HEK293 (cell line): ENCODE results near the gene DCDC1.

Source experiments
- CTCF ChIA-PET: fragments of 350-600 bp; formaldehyde crosslinking; extraction: SDS; loops from one replicate; lab custom pipeline; 2021; ENCODE audit warnings: antibody characterized with exemption; lab: Yijun Ruan, JAX
- POLR2A ChIA-PET: fragments of 300-600 bp; formaldehyde crosslinking; extraction: SDS; loops from one replicate; lab custom pipeline; 2020; ENCODE audit warnings: antibody characterized with exemption, inconsistent platforms; lab: Yijun Ruan, JAX
- H3K27ac ChIP-seq: fragments of 200-500 bp; sonication (Bioruptor generic); 2 replicates; pipeline ENCODE4 v1.5.1; 2014; ENCODE audit warnings: low read depth, low read length, control low read depth, inconsistent platforms; ENCODE audit errors: extremely low read depth
- H3K36me3 ChIP-seq, 2 experiments: fragments of 200-500 bp in 1 of 2; sonication (Bioruptor generic) in 1 of 2; 1 replicate in 1 of 2; 2 replicates in 1 of 2; pipeline ENCODE4 v1.5.1; 2014 to 2017; ENCODE audit warnings: inconsistent platforms in 2 of 2, low read length in 2 of 2; ENCODE audit not compliant: control insufficient read depth in 2 of 2, insufficient read depth in 1 of 2
- H3K4me1 ChIP-seq: fragments of 200-500 bp; sonication (Bioruptor generic); 2 replicates; pipeline ENCODE4 v1.5.1; 2014; ENCODE audit warnings: mild to moderate bottlenecking, low read length, inconsistent platforms; ENCODE audit not compliant: control insufficient read depth, insufficient read depth
- H3K4me3 ChIP-seq: 2 replicates; pipeline ENCODE4 v1.5.1; 2011; ENCODE audit warnings: low read depth, mild to moderate bottlenecking, control low read depth, low read length, moderate library complexity
- H3K9me3 ChIP-seq: fragments of 200-500 bp; sonication (Bioruptor generic); 2 replicates; pipeline ENCODE4 v1.5.1; 2014; ENCODE audit warnings: low read depth, low read length, inconsistent platforms; ENCODE audit not compliant: control insufficient read depth, insufficient read depth
- MZF1 ChIP-seq: fragments of 450-650 bp; formaldehyde crosslinking; IDR thresholded peaks from 2 replicates; pipeline ENCODE4 v1.5.1; 2017; ENCODE audit warnings: missing biosample characterization, missing genetic modification characterization, borderline replicate concordance
- PRDM6 ChIP-seq: fragments of 450-650 bp; formaldehyde crosslinking; IDR thresholded peaks from 2 replicates; pipeline ENCODE4 v1.5.1; 2017; ENCODE audit warnings: missing biosample characterization, missing genetic modification characterization
- SALL2 ChIP-seq: fragments of 450-650 bp; formaldehyde crosslinking; IDR thresholded peaks from 2 replicates; pipeline ENCODE4 v1.5.0; 2017; ENCODE audit warnings: missing biosample characterization, mild to moderate bottlenecking, missing genetic modification characterization, borderline replicate concordance
- SCRT1 ChIP-seq: fragments of 450-650 bp; formaldehyde crosslinking; IDR thresholded peaks from 2 replicates; pipeline ENCODE4 v1.5.1; 2016; ENCODE audit warnings: missing biosample characterization, missing genetic modification characterization, borderline replicate concordance
- SP2 ChIP-seq: fragments of 450-650 bp; formaldehyde crosslinking; IDR thresholded peaks from 2 replicates; pipeline ENCODE4 v1.5.1; 2016; ENCODE audit warnings: missing biosample characterization, missing genetic modification characterization
- ZBTB44 ChIP-seq: fragments of 450-650 bp; IDR thresholded peaks from 2 replicates; pipeline ENCODE4 v1.5.1; 2018; ENCODE audit warnings: missing biosample characterization, mild to moderate bottlenecking, missing genetic modification characterization
- ZFP69B ChIP-seq: fragments of 450-650 bp; formaldehyde crosslinking; IDR thresholded peaks from 2 replicates; pipeline ENCODE4 v1.5.1; 2016; ENCODE audit warnings: missing biosample characterization, missing genetic modification characterization
- ZNF121 ChIP-seq: fragments of 450-650 bp; formaldehyde crosslinking; IDR thresholded peaks from 2 replicates; pipeline ENCODE4 v1.5.1; 2016; ENCODE audit warnings: missing biosample characterization, missing genetic modification characterization
- ZNF132 ChIP-seq: fragments of 450-650 bp; formaldehyde crosslinking; IDR thresholded peaks from 2 replicates; pipeline ENCODE4 v1.5.1; 2017; ENCODE audit warnings: missing biosample characterization, missing genetic modification characterization, borderline replicate concordance
- ZNF140 ChIP-seq: fragments of 450-650 bp; formaldehyde crosslinking; IDR thresholded peaks from 2 replicates; pipeline ENCODE4 v1.5.1; 2016; ENCODE audit warnings: missing biosample characterization, missing genetic modification characterization
- ZNF148 ChIP-seq: fragments of 450-650 bp; formaldehyde crosslinking; IDR thresholded peaks from 2 replicates; pipeline ENCODE4 v1.5.0; 2017; ENCODE audit warnings: missing biosample characterization, missing genetic modification characterization, borderline replicate concordance
- ZNF280D ChIP-seq: fragments of 450-650 bp; formaldehyde crosslinking; IDR thresholded peaks from 2 replicates; pipeline ENCODE4 v1.5.1; 2016; ENCODE audit warnings: missing biosample characterization, missing genetic modification characterization
- ZNF366 ChIP-seq: fragments of 450-650 bp; formaldehyde crosslinking; conservative IDR thresholded peaks from 2 replicates; pipeline ENCODE4 v1.5.1; 2016; ENCODE audit warnings: missing biosample characterization, missing genetic modification characterization
- ZNF518A ChIP-seq: fragments of 450-650 bp; formaldehyde crosslinking; conservative IDR thresholded peaks from 2 replicates; pipeline ENCODE4 v1.5.1; 2016; ENCODE audit warnings: low read depth, missing biosample characterization, missing genetic modification characterization
- ZNF521 ChIP-seq: fragments of 450-650 bp; formaldehyde crosslinking; IDR thresholded peaks from 2 replicates; pipeline ENCODE4 v1.5.1; 2017; ENCODE audit warnings: missing biosample characterization, mild to moderate bottlenecking, missing genetic modification characterization
- ZNF624 ChIP-seq: fragments of 450-650 bp; formaldehyde crosslinking; IDR thresholded peaks from 2 replicates; pipeline ENCODE4 v1.5.1; 2017; ENCODE audit warnings: missing biosample characterization, missing genetic modification characterization
- ZNF792 ChIP-seq: fragments of 450-650 bp; formaldehyde crosslinking; IDR thresholded peaks from 2 replicates; pipeline ENCODE4 v1.5.1; 2016; ENCODE audit warnings: missing biosample characterization, missing genetic modification characterization
- ZNF843 ChIP-seq: fragments of 450-650 bp; formaldehyde crosslinking; IDR thresholded peaks from 2 replicates; pipeline ENCODE4 v1.5.1; 2016; ENCODE audit warnings: missing biosample characterization, missing genetic modification characterization
- ZSCAN16 ChIP-seq: fragments of 450-650 bp; formaldehyde crosslinking; IDR thresholded peaks from 2 replicates; pipeline ENCODE4 v1.5.1; 2016; ENCODE audit warnings: missing biosample characterization, missing genetic modification characterization
- ZXDB ChIP-seq: fragments of 450-650 bp; formaldehyde crosslinking; IDR thresholded peaks from 2 replicates; pipeline ENCODE4 v1.5.1; 2016; ENCODE audit warnings: missing biosample characterization, missing genetic modification characterization
- TF ChIP-seq, protein P1 (sequence below): fragments of 450-650 bp; formaldehyde crosslinking; IDR thresholded peaks from 2 replicates; pipeline ENCODE4 v1.5.1; 2016; ENCODE audit warnings: missing biosample characterization, missing genetic modification characterization

DCDC1 gene

DNA sequence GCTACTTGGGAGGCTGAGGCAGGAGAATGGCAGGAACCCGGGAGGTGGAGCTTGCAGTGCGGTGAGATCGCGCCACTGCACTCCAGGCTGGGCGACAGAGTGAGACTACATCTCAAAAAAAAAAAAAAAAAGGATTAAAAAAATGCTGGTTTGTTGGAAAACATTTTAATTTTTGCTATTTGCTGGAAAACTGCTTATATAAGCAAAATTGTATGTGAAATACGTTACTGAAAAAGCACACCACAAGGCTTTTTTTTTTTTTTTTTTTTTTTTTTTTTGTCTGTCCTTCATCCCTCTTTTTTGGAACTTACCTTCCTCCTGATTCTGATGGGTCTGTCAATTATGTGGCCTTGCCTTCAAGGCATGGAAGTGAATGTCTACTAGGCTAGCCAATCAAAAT, 40.8 kb downstream of the DCDC1 start (continued):
- no peak for TF ChIP-seq ZBTB44 (tag by site-specific recombination)

DNA sequence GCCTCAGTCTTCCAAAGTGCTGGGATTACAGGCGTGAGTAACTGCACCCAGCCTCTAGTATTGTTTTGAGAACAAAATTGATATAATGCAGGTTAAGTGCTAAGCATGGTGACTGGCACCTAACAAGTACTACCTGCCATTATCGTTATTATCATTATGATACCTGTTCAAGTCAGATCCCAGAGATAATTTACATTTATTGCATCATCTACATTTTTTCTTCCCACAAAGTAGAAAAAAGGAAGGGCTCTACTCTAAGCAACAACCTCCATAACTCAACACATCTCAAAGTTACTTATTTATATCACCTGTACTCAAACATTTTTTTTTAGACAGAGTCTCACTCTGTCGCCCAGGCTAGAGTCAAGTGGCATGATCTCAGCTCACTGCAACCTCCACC, 42.1 kb downstream of the DCDC1 start:
- Histone ChIP-seq H3K9me3 (no peaks in the 10 kb centered on the region), H3K36me3 (no peaks in the 10 kb centered on the region), H3K27ac (no peak overlapping the region)
- TF ChIP-seq ZNF521 (tag by site-specific recombination): no peak
- TF ChIP-seq MZF1 (tag by site-specific recombination): no peak
- TF ChIP-seq ZNF518A (tag by site-specific recombination): no peak
- no peak for TF ChIP-seq ZXDB (tag by site-specific recombination)
- TF ChIP-seq ZNF121 (tag by site-specific recombination): no peak
- no peak for TF ChIP-seq ZNF140 (tag by site-specific recombination)
- TF ChIP-seq SP2 (tag by site-specific recombination): no peak
- TF ChIP-seq ZNF366 (tag by site-specific recombination): no peak
- no peak for TF ChIP-seq PRDM6 (tag by site-specific recombination)
- no peak for TF ChIP-seq ZSCAN16
- TF ChIP-seq ZNF792: no peak
- no peak for TF ChIP-seq ZFP69B (tag by site-specific recombination)
- no peak for TF ChIP-seq ZNF148 (tag by site-specific recombination)
- TF ChIP-seq ZNF132: no peak
- TF ChIP-seq ZNF843: no peak
- TF ChIP-seq ZNF280D: no peak
- TF ChIP-seq, protein P1, sequence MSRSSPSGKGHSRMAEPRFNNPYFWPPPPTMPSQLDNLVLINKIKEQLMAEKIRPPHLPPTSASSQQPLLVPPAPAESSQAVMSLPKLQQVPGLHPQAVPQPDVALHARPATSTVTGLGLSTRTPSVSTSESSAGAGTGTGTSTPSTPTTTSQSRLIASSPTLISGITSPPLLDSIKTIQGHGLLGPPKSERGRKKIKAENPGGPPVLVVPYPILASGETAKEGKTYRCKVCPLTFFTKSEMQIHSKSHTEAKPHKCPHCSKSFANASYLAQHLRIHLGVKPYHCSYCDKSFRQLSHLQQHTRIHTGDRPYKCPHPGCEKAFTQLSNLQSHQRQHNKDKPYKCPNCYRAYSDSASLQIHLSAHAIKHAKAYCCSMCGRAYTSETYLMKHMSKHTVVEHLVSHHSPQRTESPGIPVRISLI (tag by site-specific recombination): no peak
- no peak for TF ChIP-seq SCRT1 (tag by site-specific recombination)
- no peak for TF ChIP-seq SALL2 (tag by site-specific recombination)
- TF ChIP-seq ZNF624 (tag by site-specific recombination): no peak
- TF ChIP-seq, all 188 proteins: peak for 0
- no peaks in the 10 kb centered on the region for H3K4me1 ChIP-seq
- CTCF ChIA-PET: no interaction called here
- H3K4me3 ChIP-seq: no peak overlapping the region
- POLR2A ChIA-PET: no interaction called here
